ENCODE measurements around the gene DCP1B.
A peak's percentile ranks its signal among the peaks of the same experiment; 100 is the strongest.

The DCP1B gene

GRCh38 chr12:2013086-2013485, 8.8 kb upstream of the DCP1B start:
- TF ChIP-seq CTCF (IDR thresholded peaks at IDR 0.05; ENCODE audit: extremely low read depth, insufficient read depth, missing control alignments) = no peak
- no peak for DNase-seq (ENCODE audit: low spot score)
- in situ Hi-C loops (cut with MboI; ENCODE audit: low pct_unique_long_range_greater_than_20kb, low sequenced_read_pairs, unreplicated experiment) = no loop called here

- in situ Hi-C loops (cut with MboI; ENCODE audit: low pct_unique_long_range_greater_than_20kb, low sequenced_read_pairs, unreplicated experiment) = no loop called here
- TF ChIP-seq CTCF (IDR thresholded peaks at IDR 0.05; ENCODE audit: extremely low read depth, insufficient read depth, missing control alignments) = no peak
- DNase-seq (ENCODE audit: low spot score) = no peak
Observed at GRCh38 chr12:2011643-2012607, 7.7 kb upstream of the DCP1B start.

- DNase-seq (ENCODE audit: low spot score) = no peak
- peak; percentile 15 for TF ChIP-seq CTCF (IDR thresholded peaks at IDR 0.05; ENCODE audit: extremely low read depth, insufficient read depth, missing control alignments)
- in situ Hi-C loops (cut with MboI; ENCODE audit: low pct_unique_long_range_greater_than_20kb, low sequenced_read_pairs, unreplicated experiment) = no loop called here
Observed at GRCh38 chr12:2009623-2010022, 5.4 kb upstream of the DCP1B start.

GRCh38 chr12:2008677-2009076, 4.4 kb upstream of the DCP1B start:
- DNase-seq (ENCODE audit: low spot score) = no peak
- TF ChIP-seq CTCF (IDR thresholded peaks at IDR 0.05; ENCODE audit: extremely low read depth, insufficient read depth, missing control alignments) = no peak
- in situ Hi-C loops (cut with MboI; ENCODE audit: low pct_unique_long_range_greater_than_20kb, low sequenced_read_pairs, unreplicated experiment) = no loop called here

- in situ Hi-C loops (cut with MboI; ENCODE audit: low pct_unique_long_range_greater_than_20kb, low sequenced_read_pairs, unreplicated experiment) = no loop called here
- DNase-seq (ENCODE audit: low spot score) = no peak
- TF ChIP-seq CTCF (IDR thresholded peaks at IDR 0.05; ENCODE audit: extremely low read depth, insufficient read depth, missing control alignments) = no peak
Observed at GRCh38 chr12:2003676-2004112, 563 bp downstream of the DCP1B start.

GRCh38 chr12:1995205-1995896, 8.9 kb downstream of the DCP1B start:
- in situ Hi-C loops (cut with MboI; ENCODE audit: low pct_unique_long_range_greater_than_20kb, low sequenced_read_pairs, unreplicated experiment) = no loop called here
- DNase-seq (ENCODE audit: low spot score) = peak; percentile 9
- TF ChIP-seq CTCF (IDR thresholded peaks at IDR 0.05; ENCODE audit: extremely low read depth, insufficient read depth, missing control alignments) = no peak
